GM12878 (cell line): ENCODE results near the gene MRPL37. TPM values are rescaled to one million over a fixed set of nuclear protein-coding genes. Genes with fewer than 3 reads are reported as not detected.

Source experiments
- ATAC-seq: fragments of 200-7000 bp; cut with Tn5 transposase; 3 replicates; pipeline ENCODE4 v1.9.1; 2020; ENCODE audit warnings: mild to moderate bottlenecking, moderate library complexity
- BruUV-seq: library from RNA; stranded (reverse); fragments of 400-500 nt; replicated peaks from 2 replicates; lab custom pipeline; 2021; lab: Mats Ljungman, UMichigan
- CTCF ChIA-PET: fragments of 300-600 bp; sonication (Branson Sonifier 250); formaldehyde crosslinking; extraction: SDS; loops from one replicate; lab custom pipeline; 2021; ENCODE audit warnings: inconsistent platforms; lab: Yijun Ruan, JAX
- POLR2A ChIA-PET: fragments of 350-600 bp; formaldehyde crosslinking; extraction: SDS; loops from one replicate; lab custom pipeline; 2021; ENCODE audit warnings: inconsistent platforms; lab: Charles Lee
- RAD21 ChIA-PET: fragments of 300-600 bp; sonication (Branson Sonifier 250); formaldehyde crosslinking; loops from one replicate; lab custom pipeline; 2023; ENCODE audit warnings: antibody characterized with exemption; ENCODE audit not compliant: unreplicated experiment; lab: Charles Lee
- SMC1A ChIA-PET: fragments of 300-600 bp; sonication (Branson Sonifier 250); formaldehyde crosslinking; loops from one replicate; lab custom pipeline; 2023; ENCODE audit not compliant: unreplicated experiment, uncharacterized antibody; lab: Charles Lee
- DNase-seq: peaks from one replicate; pipeline ENCODE4 v3.0.0-alpha.2; 2011; ENCODE audit warnings: low read depth, low spot score
- FAIRE-seq: peaks from 3 replicates; lab custom pipeline; 2011; peaks lifted over from hg19 to GRCh38; lab: Jason Lieb, UNC
- H2AFZ ChIP-seq: 2 replicates; pipeline ENCODE4 v1.6.0; 2011; ENCODE audit warnings: low read depth, low read length, control low read depth; ENCODE audit not compliant: control insufficient read depth
- H3K27ac ChIP-seq: 2 replicates; pipeline ENCODE4 v1.5.1; 2011; ENCODE audit warnings: control low read depth; ENCODE audit not compliant: control insufficient read depth, insufficient read depth
- H3K27me3 ChIP-seq, 2 experiments: replicated peaks in 1 of 2; 2 replicates each; pipeline versions ENCODE4 v1.6.0 to v1.6.1; 2011; ENCODE audit warnings: low read length in 1 of 2; ENCODE audit not compliant: control insufficient read depth in 2 of 2, insufficient read depth in 2 of 2
- H3K36me3 ChIP-seq, 2 experiments: 2 replicates each; pipeline ENCODE4 v1.5.1; 2011; ENCODE audit warnings: low read length in 1 of 2; ENCODE audit not compliant: control insufficient read depth in 2 of 2, insufficient read depth in 2 of 2
- H3K4me1 ChIP-seq: 2 replicates; pipeline ENCODE4 v1.6.1; 2011; ENCODE audit warnings: mild to moderate bottlenecking, low read length, moderate library complexity, mixed read lengths; ENCODE audit not compliant: control insufficient read depth, insufficient read depth
- H3K4me2 ChIP-seq: 2 replicates; pipeline ENCODE4 v1.6.0; 2011; ENCODE audit warnings: control low read depth; ENCODE audit not compliant: control insufficient read depth, insufficient read depth
- H3K4me3 ChIP-seq: fragments of 200-600 bp; sonication (generic); 2 replicates; pipeline ENCODE4 v1.5.1; 2016
- H3K79me2 ChIP-seq: 2 replicates; pipeline ENCODE4 v1.6.0; 2011; ENCODE audit warnings: low read length; ENCODE audit not compliant: control insufficient read depth, insufficient read depth
- H3K9ac ChIP-seq: 2 replicates; pipeline ENCODE4 v1.8.0; 2011; ENCODE audit warnings: low read length, control low read depth, mixed read lengths; ENCODE audit not compliant: control insufficient read depth, insufficient read depth
- H3K9me3 ChIP-seq: replicated peaks from 3 replicates; pipeline ENCODE4 v1.5.1; 2011; ENCODE audit warnings: mild to moderate bottlenecking, low read length; ENCODE audit not compliant: control insufficient read depth, insufficient read depth
- H4K20me1 ChIP-seq: 2 replicates; pipeline ENCODE4 v1.6.0; 2011; ENCODE audit not compliant: control insufficient read depth, insufficient read depth
- DPF2 ChIP-seq: fragments of 450-650 bp; IDR thresholded peaks from 2 replicates; pipeline ENCODE4 v1.6.1; 2017; ENCODE audit warnings: mild to moderate bottlenecking
- ETV6 ChIP-seq, 2 experiments: fragments of 450-650 bp in 1 of 2; IDR thresholded peaks in 1 of 2; conservative IDR thresholded peaks in 1 of 2; 2 replicates each; pipeline ENCODE4 v1.6.1; 2014; ENCODE audit warnings: antibody characterized with exemption in 1 of 2, borderline replicate concordance in 1 of 2, low read depth in 1 of 2, mild to moderate bottlenecking in 1 of 2, moderate library complexity in 1 of 2
- GABPA ChIP-seq: IDR thresholded peaks from 2 replicates; pipeline ENCODE4 v1.6.1; 2014; ENCODE audit warnings: antibody characterized with exemption, low read depth, mild to moderate bottlenecking, inconsistent platforms
- NR2C1 ChIP-seq: fragments of 450-650 bp; IDR thresholded peaks from 2 replicates; pipeline ENCODE4 v1.6.1; 2017; ENCODE audit warnings: antibody characterized with exemption, mild to moderate bottlenecking, moderate library complexity
- NR2F1 ChIP-seq: fragments of 450-650 bp; conservative IDR thresholded peaks from 2 replicates; pipeline ENCODE4 v1.6.1; 2017; ENCODE audit warnings: mild to moderate bottlenecking
- PBX3 ChIP-seq: IDR thresholded peaks from 2 replicates; pipeline ENCODE4 v1.6.1; 2011; ENCODE audit warnings: mild to moderate bottlenecking, low read depth, low read length, moderate library complexity; ENCODE audit not compliant: insufficient replicate concordance
- RBBP5 ChIP-seq: fragments of 200-600 bp; sonication (generic); conservative IDR thresholded peaks from 2 replicates; pipeline ENCODE4 v1.6.1; 2016
- RCOR1 ChIP-seq: conservative IDR thresholded peaks from 2 replicates; pipeline ENCODE4 v1.6.1; 2012; ENCODE audit warnings: low read depth, low read length, improper control_type of control experiment
- SRF ChIP-seq, 2 experiments: IDR thresholded peaks; 2 replicates each; pipeline ENCODE4 v1.6.1; 2011; ENCODE audit warnings: low read depth in 2 of 2, low read length in 2 of 2, mild to moderate bottlenecking in 1 of 2, moderate library complexity in 1 of 2
- YY1 ChIP-seq: IDR thresholded peaks from 2 replicates; pipeline ENCODE4 v1.6.1; 2011; ENCODE audit warnings: low read depth, mild to moderate bottlenecking, low read length
- ZNF384 ChIP-seq: IDR thresholded peaks from 2 replicates; pipeline ENCODE4 v1.6.1; 2012; ENCODE audit warnings: low read depth, mild to moderate bottlenecking, low read length, improper control_type of control experiment, borderline replicate concordance
- WGBS: methylation state at CpG from one replicate; pipeline ENCODE4 v1.1.6; 2016; ENCODE audit warnings: low lambda C conversion rate; ENCODE audit not compliant: insufficient replicate concordance, insufficient coverage; ENCODE audit errors: missing lambda C conversion rate; 5-methylcytosine and 5-hydroxymethylcytosine counted together
- in situ Hi-C: fragments of 300-500 bp; cut with MboI; formaldehyde crosslinking; loops from 9 replicates; pipeline ENCODE4 v1.14.3; 2018; ENCODE audit warnings: mixed read lengths
- intact Hi-C: fragments of 100-400 bp; cut with micrococcal nuclease; formaldehyde crosslinking; loops from one replicate; pipeline ENCODE4 v1.14.2; 2022; ENCODE audit not compliant: unreplicated experiment
- polyA plus RNA-seq, 11 experiments: library from polyadenylated mRNA; depleted of rRNA in 4 of 11; unstranded in 6 of 11; stranded (reverse) in 5 of 11; fragments of >200 nt; fragmentation: Nextera tagmentation in 4 of 11; fragmentation: Illumina TruSeq in 1 of 11; extraction: Ambion mirVana in 4 of 11; extraction: Trizol in 1 of 11; gene quantifications; 1 replicate in 1 of 11; 2 replicates in 10 of 11; pipeline versions ENCODE4 v1.2.1 to v1.2.3, GENCODE V29; 2011 to 2016; ENCODE audit warnings: inconsistent platforms in 2 of 11, missing spikeins in 2 of 11, low read depth in 1 of 11
- total RNA-seq, 4 experiments: library from RNA; depleted of rRNA in 3 of 4; stranded (reverse); fragments of >200 nt in 3 of 4; fragmentation: Illumina TruSeq in 1 of 4; extraction: Trizol in 1 of 4; gene quantifications; 2 replicates each; pipeline versions ENCODE4 v1.2.1 to v1.2.3, GENCODE V29; 2013 to 2021
- TF ChIP-seq, protein P1 (sequence below): IDR thresholded peaks from 2 replicates; pipeline ENCODE4 v1.6.1; 2011; ENCODE audit warnings: low read depth, mild to moderate bottlenecking, low read length, moderate library complexity, borderline replicate concordance; ENCODE audit errors: extremely low read depth
- TF ChIP-seq, protein P2 (sequence below): IDR thresholded peaks from 2 replicates; pipeline ENCODE4 v1.6.1; 2011; ENCODE audit warnings: borderline replicate concordance, low read depth, mild to moderate bottlenecking, moderate library complexity, low read length; ENCODE audit not compliant: insufficient read depth, poor library complexity, severe bottlenecking

The MRPL37 gene
- total and polyA plus RNA-seq, 10 of the 15 experiments (the other 5 are each of a cell fraction or from before 2014, with no cell fraction given) = 41.4 to 217 (median 159) TPM

GRCh38 chr1:54212872-54213271 lies 12.9 kb downstream of the MRPL37 start:
- no peak overlapping the region for H3K27ac ChIP-seq
- POLR2A ChIA-PET = interaction anchor here (0.6 to 1.6 kb wide), 2 partner anchors 12 to 292 kb away, joined by 3 read pairs; no protein-coding TSS in a partner anchor
- no peaks in the 10 kb centered on the region for H3K9me3 ChIP-seq
- no peaks in the 10 kb centered on the region for H3K27me3 ChIP-seq
- CTCF ChIA-PET = no interaction called here
- H3K9ac ChIP-seq = no peak overlapping the region
- H3K36me3 ChIP-seq = peaks cover 35 to 52% of the 10 kb centered on the region in 2 experiments
- WGBS = 88% methylated on average over 1 of the region's 1 CpG
- no peaks in the 10 kb centered on the region for H3K4me1 ChIP-seq
- DNase-seq = no peak
- no peaks in the 10 kb centered on the region for H4K20me1 ChIP-seq
- no peak overlapping the region for H3K4me3 ChIP-seq
- SMC1A ChIA-PET = no interaction called here
- H3K4me2 ChIP-seq = no peak overlapping the region
- ATAC-seq = no peak
- RAD21 ChIA-PET = no interaction called here
- BruUV-seq = no TSS peak
- H2AFZ ChIP-seq = no peak overlapping the region
- TF ChIP-seq RCOR1 = no peak
- intact Hi-C loops = no loop called here
- in situ Hi-C loops = no loop called here
- no peak for FAIRE-seq
- H3K79me2 ChIP-seq = no peaks in the 10 kb centered on the region

DNA sequence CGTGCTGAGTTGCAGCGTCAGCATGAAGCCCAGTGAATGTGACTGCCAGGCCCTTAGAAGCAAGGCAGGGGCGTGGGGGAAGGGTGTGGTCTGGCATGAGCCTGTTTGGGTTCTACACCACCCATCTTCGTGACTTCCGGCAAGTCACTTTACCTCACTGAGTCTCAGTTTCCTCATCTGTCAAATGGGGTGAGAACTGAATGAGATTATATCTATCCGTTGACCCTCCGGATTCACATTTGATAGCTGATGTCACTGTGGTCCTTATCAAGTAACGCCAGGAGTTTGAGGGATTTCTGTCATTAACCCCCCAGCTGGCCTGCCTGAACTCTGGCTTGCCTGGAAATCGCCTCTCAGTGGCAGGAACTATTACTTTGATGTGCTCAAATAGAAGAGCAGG lies 15.6 kb downstream of the MRPL37 start:
- H3K9ac ChIP-seq = no peak overlapping the region
- no peaks in the 10 kb centered on the region for H3K79me2 ChIP-seq
- CTCF ChIA-PET = no interaction called here
- TF ChIP-seq GABPA = no peak
- TF ChIP-seq, protein P1, sequence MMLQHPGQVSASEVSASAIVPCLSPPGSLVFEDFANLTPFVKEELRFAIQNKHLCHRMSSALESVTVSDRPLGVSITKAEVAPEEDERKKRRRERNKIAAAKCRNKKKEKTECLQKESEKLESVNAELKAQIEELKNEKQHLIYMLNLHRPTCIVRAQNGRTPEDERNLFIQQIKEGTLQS = no peak
- TF ChIP-seq RBBP5 = no peak
- TF ChIP-seq ZNF384 = no peak
- TF ChIP-seq, protein P2, sequence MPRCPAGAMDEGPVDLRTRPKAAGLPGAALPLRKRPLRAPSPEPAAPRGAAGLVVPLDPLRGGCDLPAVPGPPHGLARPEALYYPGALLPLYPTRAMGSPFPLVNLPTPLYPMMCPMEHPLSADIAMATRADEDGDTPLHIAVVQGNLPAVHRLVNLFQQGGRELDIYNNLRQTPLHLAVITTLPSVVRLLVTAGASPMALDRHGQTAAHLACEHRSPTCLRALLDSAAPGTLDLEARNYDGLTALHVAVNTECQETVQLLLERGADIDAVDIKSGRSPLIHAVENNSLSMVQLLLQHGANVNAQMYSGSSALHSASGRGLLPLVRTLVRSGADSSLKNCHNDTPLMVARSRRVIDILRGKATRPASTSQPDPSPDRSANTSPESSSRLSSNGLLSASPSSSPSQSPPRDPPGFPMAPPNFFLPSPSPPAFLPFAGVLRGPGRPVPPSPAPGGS = no peak
- TF ChIP-seq NR2F1 = no peak
- TF ChIP-seq YY1 = no peak
- TF ChIP-seq SRF (IDR thresholded peaks at IDR 0.05; ENCODE audit: low read depth in 2 of 2, low read length in 2 of 2) = no peak
- no peak for TF ChIP-seq DPF2
- TF ChIP-seq ETV6 (conservative IDR thresholded peaks at IDR 0.05 in 1 of 2, IDR thresholded peaks at IDR 0.05 in 1 of 2; ENCODE audit: borderline replicate concordance in 1 of 2, low read depth in 1 of 2) = no peak
- no peak for TF ChIP-seq PBX3
- TF ChIP-seq NR2C1 = no peak
- no peaks in the 10 kb centered on the region for H3K9me3 ChIP-seq
- no peaks in the 10 kb centered on the region for H3K4me1 ChIP-seq
- H3K36me3 ChIP-seq = peaks cover 38 to 42% of the 10 kb centered on the region in 2 experiments
- no peak overlapping the region for H3K4me2 ChIP-seq
- no TSS peak for BruUV-seq
- 97% methylated on average over 9 of the region's 9 CpGs for WGBS
- no peak for FAIRE-seq
- H4K20me1 ChIP-seq = no peaks in the 10 kb centered on the region
- in situ Hi-C loops = no loop called here
- H2AFZ ChIP-seq = no peak overlapping the region
- intact Hi-C loops = no loop called here
- SMC1A ChIA-PET = no interaction called here
- no peaks in the 10 kb centered on the region for H3K27me3 ChIP-seq
- H3K27ac ChIP-seq = no peak overlapping the region
- ATAC-seq = no peak
- H3K4me3 ChIP-seq = no peak overlapping the region
- POLR2A ChIA-PET = no interaction called here
- RAD21 ChIA-PET = no interaction called here
- DNase-seq = no peak
